Heart left ventricle (tissue), 16 donors: ENCODE data around the gene P2RY12. TPM values are rescaled to one million over a fixed set of nuclear protein-coding genes. Genes with fewer than 3 reads are reported as not detected.

Source experiments
- ATAC-seq, 4 donors: fragments of 200-7000 bp; cut with Tn5 transposase; one replicate each; pipeline ENCODE4 v1.9.1; 2020 to 2022; ENCODE audit warnings: moderate library complexity in 4 of 4, mild to moderate bottlenecking in 3 of 4, moderate number of reproducible peaks in 1 of 4
- DNase-seq, 5 donors: peaks; one replicate each; pipeline ENCODE4 v3.0.0-alpha.2; 2020
- H3K27ac ChIP-seq, 12 donors: fragments of 200-600 bp; sonication (generic) in 4 of 12; one replicate each; pipeline versions ENCODE4 v1.5.0 to v1.8.0; 2016 to 2022; ENCODE audit warnings: mild to moderate bottlenecking in 2 of 12
- H3K27me3 ChIP-seq, 9 donors: fragments of 200-600 bp; sonication (generic) in 2 of 9; one replicate each; pipeline versions ENCODE4 v1.5.1 to v1.8.0; 2016 to 2022; ENCODE audit warnings: mild to moderate bottlenecking in 3 of 9
- H3K36me3 ChIP-seq, 9 donors: fragments of 200-600 bp; sonication (generic) in 2 of 9; one replicate each; pipeline versions ENCODE4 v1.5.0 to v1.8.0; 2018 to 2022; ENCODE audit warnings: mild to moderate bottlenecking in 2 of 9
- H3K4me1 ChIP-seq, 12 donors: fragments of 200-600 bp; sonication (generic) in 4 of 12; one replicate each; pipeline versions ENCODE4 v1.5.0 to v1.8.0; 2016 to 2022; ENCODE audit warnings: mild to moderate bottlenecking in 3 of 12
- H3K4me3 ChIP-seq, 12 donors: fragments of 200-600 bp; sonication (generic) in 4 of 12; one replicate each; pipeline versions ENCODE4 v1.5.0 to v1.8.0; 2017 to 2022; ENCODE audit warnings: mild to moderate bottlenecking in 9 of 12, moderate library complexity in 4 of 12
- H3K9me3 ChIP-seq, 12 donors: fragments of 200-600 bp; sonication (generic) in 4 of 12; one replicate each; pipeline versions ENCODE4 v1.5.0 to v1.8.0; 2016 to 2022; ENCODE audit warnings: mild to moderate bottlenecking in 1 of 12
- CTCF ChIP-seq, 12 donors: fragments of 200-600 bp; sonication (generic) in 4 of 12; IDR thresholded peaks; one replicate each; pipeline versions ENCODE4 v1.5.0 to v1.8.0; 2018 to 2022; ENCODE audit warnings: antibody characterized with exemption in 12 of 12, mild to moderate bottlenecking in 5 of 12
- POLR2A ChIP-seq, 2 donors: fragments of 450-650 bp; IDR thresholded peaks; one replicate each; pipeline ENCODE4 v1.6.1; 2017; ENCODE audit warnings: antibody characterized with exemption in 2 of 2, mild to moderate bottlenecking in 2 of 2, moderate library complexity in 2 of 2
- WGBS, 4 donors: extraction: QIAGEN DNeasy Blood & Tissue Kit in 2 of 4; methylation state at CpG; one replicate each; pipeline versions ENCODE4 v1.1.5 to v1.1.7; 2013 to 2018; 5-methylcytosine and 5-hydroxymethylcytosine counted together
- intact Hi-C, 10 donors: fragments of 100-400 bp; cut with DNase I; formaldehyde crosslinking; loops; one replicate each; pipeline versions ENCODE4 v1.11.1 to v1.14.2; 2022
- polyA plus RNA-seq, 2 donors: library from polyadenylated mRNA; stranded (reverse); fragments of 200-250 nt; gene quantifications; one replicate each; pipeline ENCODE4 v1.2.3, GENCODE V29; 2013
- total RNA-seq, 9 donors: library from RNA; depleted of rRNA in 2 of 9; stranded (reverse); fragments of >200 nt in 2 of 9; fragmentation: NEBNext Ultra II Directional in 3 of 9; extraction: Animal tissue kit (Norgen Biotek cat#: 25700) in 3 of 9; gene quantifications; one replicate each; pipeline versions ENCODE4 v1.1.0 to v1.2.4, GENCODE V29; 2016 to 2023
- donor health status: ischemic (EF 13 %, LVEDD 7.1; RV severe dilation, severe dysfunction).
- donor health status: healthy with polysubstance abuse.
- donor health status: DM: no; HTN: yes; CAD: no.
- donor health status: DM: no; HTN: no; CAD: no.
- donor health status: ischemic (EF 25% LVEDD 6.9; RV normal size, moderate dysfunction).
- donor health status: ischemic (EF 25% LVEDD 5.7; RV mildly dilated, moderate dysfunction).
- donor health status: healthy.
- donor health status: DM: yes; HTN: yes; CAD: no.
- donor health status: ischemic (EF 35%, LVEDD 5.7; RV mildly dilated, moderate dysfunction).
- donor health status: nonischemic (EF 11% LVEDD 7.7; RV severe dilation, severe dysfunction).
- donor health status: DM: yes; HTN: yes; CAD: no.
- donor health status: PGD.
- donor health status: ischemic (EF 29% LVEDD 5.4; RV normal size, mild dysfunction).
- donor health status: nonischemic (EF 23%, LVEDD 6.1; RV moderate dilation, normal function).

The P2RY12 gene
- total and polyA plus RNA-seq, 11 donors = 0.26 to 3.4 (median 0.56) TPM

- Histone ChIP-seq H3K4me3 (no peak overlapping the region), H3K36me3 (no peaks in the 10 kb centered on the region), H3K4me1 (peaks cover 0 to 3% (median 0%) of the 10 kb centered on the region in 12 donors), H3K9me3 (no peaks in the 10 kb centered on the region), H3K27ac (no peak overlapping the region), H3K27me3 (no peaks in the 10 kb centered on the region)
- DNase-seq (no peak), ATAC-seq (no peak)
- intact Hi-C loops = no loop called here
- 80 to 89% (median 84%) methylated on average over 5 of the region's 5 CpGs for WGBS, 4 donors
- TF ChIP-seq CTCF (IDR thresholded peaks at IDR 0.05) = no peak
- no peak for TF ChIP-seq POLR2A (IDR thresholded peaks at IDR 0.05)
These were observed 38.5 kb upstream of the P2RY12 start for GRCh38 chr3:151423091-151423490.

GRCh38 chr3:151421938-151422337 is 37.4 kb upstream of the P2RY12 start:
- Histone ChIP-seq H3K27me3 (no peaks in the 10 kb centered on the region), H3K36me3 (no peaks in the 10 kb centered on the region), H3K9me3 (no peaks in the 10 kb centered on the region), H3K4me1 (peaks cover 0 to 3% (median 0%) of the 10 kb centered on the region in 12 donors), H3K4me3 (no peak overlapping the region), H3K27ac (no peak overlapping the region)
- 70 to 79% (median 77%) methylated on average over 4 of the region's 4 CpGs for WGBS, 4 donors
- no peak for DNase-seq
- ATAC-seq = no peak
- intact Hi-C loops = no loop called here
- no peak for TF ChIP-seq CTCF (IDR thresholded peaks at IDR 0.05)
- no peak for TF ChIP-seq POLR2A (IDR thresholded peaks at IDR 0.05)

- H3K9me3 ChIP-seq = no peaks in the 10 kb centered on the region
- intact Hi-C loops = no loop called here
- no peak overlapping the region for H3K4me3 ChIP-seq
- H3K4me1 ChIP-seq = no peaks in the 10 kb centered on the region
- no peak for DNase-seq
- no peak for TF ChIP-seq CTCF (IDR thresholded peaks at IDR 0.05)
- no peak for TF ChIP-seq POLR2A (IDR thresholded peaks at IDR 0.05)
- ATAC-seq = no peak
- WGBS, 4 donors = 72 to 80% (median 77%) methylated on average over 6 of the region's 6 CpGs
- H3K27me3 ChIP-seq = no peaks in the 10 kb centered on the region
- H3K36me3 ChIP-seq = no peaks in the 10 kb centered on the region
- H3K27ac ChIP-seq = no peak overlapping the region
These were observed 35.3 kb upstream of the P2RY12 start for GRCh38 chr3:151419806-151420205.

- Histone ChIP-seq H3K27ac (peak overlapping the region in 1 of 12 donors; percentile 14), H3K9me3 (no peaks in the 10 kb centered on the region), H3K4me1 (no peaks in the 10 kb centered on the region), H3K36me3 (no peaks in the 10 kb centered on the region), H3K4me3 (no peak overlapping the region), H3K27me3 (no peaks in the 10 kb centered on the region)
- intact Hi-C loops = no loop called here
- peak in 1 of 4 donors; percentile 86 for ATAC-seq
- 33 to 71% (median 37%) methylated on average over 1 of the region's 1 CpG for WGBS, 4 donors
- TF ChIP-seq POLR2A (IDR thresholded peaks at IDR 0.05) (no peak), CTCF (IDR thresholded peaks at IDR 0.05) (no peak)
- no peak for DNase-seq
These were observed 30.7 kb upstream of the P2RY12 start for GRCh38 chr3:151415289-151415688.
